Left lobe of liver (tissue), 2 donors: Measurements from ENCODE around the gene TRIM66. TPM values are rescaled to one million over a fixed set of nuclear protein-coding genes. Genes with fewer than 3 reads are reported as not detected.

ENCODE experiments used
- ATAC-seq: fragments of 200-7000 bp; cut with Tn5 transposase; one replicate; pipeline ENCODE4 v1.9.1; 2020; ENCODE audit warnings: mild to moderate bottlenecking, moderate library complexity
- DNase-seq: peaks from one replicate; pipeline ENCODE4 v3.0.0-alpha.2; 2020; ENCODE audit warnings: low spot score
- total RNA-seq: library from RNA; stranded (reverse); gene quantifications from one replicate; pipeline ENCODE4 v1.2.1, GENCODE V29; 2021
- donor health status: DM: no; HTN: no; CAD: no; lungs with moderate emphysema.
- donor health status: DM: no; HTN: yes; CAD: no.

Gene TRIM66
- total RNA-seq, 1 donor from 2014 or later, result 13.3 TPM

- no peak for DNase-seq
- ATAC-seq, result no peak
These were observed 24.0 kb downstream of the TRIM66 start for GRCh38 chr11:8658321-8659057.

- no peak for DNase-seq
- no peak for ATAC-seq
These were observed 26.2 kb downstream of the TRIM66 start for GRCh38 chr11:8656291-8656690.

GRCh38 chr11:8654503-8654902 is 28.0 kb downstream of the TRIM66 start:
- DNase-seq (no peak), ATAC-seq (no peak)

- ATAC-seq, result peak; percentile 54
- DNase-seq, result no peak
These were observed 30.3 kb downstream of the TRIM66 start for GRCh38 chr11:8652140-8652539.

GRCh38 chr11:8650401-8650990 is 32.0 kb downstream of the TRIM66 start:
- DNase-seq (no peak), ATAC-seq (no peak)

GRCh38 chr11:8649361-8649760 is 33.1 kb downstream of the TRIM66 start:
- no peak for DNase-seq
- no peak for ATAC-seq

- ATAC-seq, result no peak
- no peak for DNase-seq
These were observed 35.6 kb downstream of the TRIM66 start for GRCh38 chr11:8646873-8647272.

GRCh38 chr11:8642196-8642841 is 40.1 kb downstream of the TRIM66 start:
- DNase-seq (no peak), ATAC-seq (no peak)

- ATAC-seq (no peak), DNase-seq (no peak)
These were observed 41.1 kb downstream of the TRIM66 start for GRCh38 chr11:8641332-8641731.

- DNase-seq (no peak), ATAC-seq (no peak)
These were observed 42.1 kb downstream of the TRIM66 start for GRCh38 chr11:8640267-8640906.

- ATAC-seq, result no peak
These were observed 42.8 kb downstream of the TRIM66 start for GRCh38 chr11:8639655-8640054.

GRCh38 chr11:8638300-8638699 is 44.2 kb downstream of the TRIM66 start:
- DNase-seq, result no peak
- ATAC-seq, result no peak

More at GRCh38 chr11:8639655-8640054, 42.8 kb downstream of the TRIM66 start:
- DNase-seq, result no peak

GRCh38 chr11:8636127-8636526 is 46.3 kb downstream of the TRIM66 start:
- ATAC-seq (no peak), DNase-seq (no peak)

GRCh38 chr11:8634498-8634897 is 48.0 kb downstream of the TRIM66 start:
- DNase-seq (no peak), ATAC-seq (no peak)

GRCh38 chr11:8631395-8632118 is 50.9 kb downstream of the TRIM66 start:
- ATAC-seq (no peak), DNase-seq (no peak)

GRCh38 chr11:8624698-8625097 is 57.8 kb downstream of the TRIM66 start:
- DNase-seq, result no peak

GRCh38 chr11:8621147-8621546 is 61.3 kb downstream of the TRIM66 start:
- ATAC-seq (no peak), DNase-seq (no peak)

More at GRCh38 chr11:8624698-8625097, 57.8 kb downstream of the TRIM66 start:
- ATAC-seq, result no peak

- DNase-seq, result no peak
- ATAC-seq, result no peak
These were observed 65.4 kb downstream of the TRIM66 start for GRCh38 chr11:8617063-8617462.

GRCh38 chr11:8615291-8616032 is 67.0 kb downstream of the TRIM66 start:
- no peak for ATAC-seq
- DNase-seq, result no peak

GRCh38 chr11:8614497-8614896 is 68.0 kb downstream of the TRIM66 start:
- DNase-seq (no peak), ATAC-seq (no peak)
